Breast epithelium (tissue), 4 donors: Measurements from ENCODE around the gene MACROD1. TPM values are rescaled to one million over a fixed set of nuclear protein-coding genes. Genes with fewer than 3 reads are reported as not detected.

Experiments used
- DNase-seq, 2 donors: peaks; one replicate each; pipeline ENCODE4 v3.0.0-alpha.2; 2019; ENCODE audit warnings: low spot score in 2 of 2
- H3K27ac ChIP-seq, 2 donors: fragments of 200-600 bp; sonication (generic) in 1 of 2; one replicate each; pipeline ENCODE4 v1.5.1; 2016 to 2019; ENCODE audit warnings: mild to moderate bottlenecking in 1 of 2
- H3K27me3 ChIP-seq, 2 donors: fragments of 200-600 bp; sonication (generic) in 1 of 2; one replicate each; pipeline versions ENCODE4 v1.5.1 to v1.6.0; 2017 to 2019; ENCODE audit warnings: control low read depth in 1 of 2, mild to moderate bottlenecking in 1 of 2
- H3K36me3 ChIP-seq: fragments of 200-600 bp; one replicate; pipeline ENCODE4 v1.5.1; 2019
- H3K4me1 ChIP-seq, 2 donors: fragments of 200-600 bp; sonication (generic); one replicate each; pipeline ENCODE4 v1.5.1; 2016 to 2019; ENCODE audit warnings: control low read depth in 1 of 2
- H3K4me3 ChIP-seq, 3 donors: fragments of 200-600 bp; sonication (generic); 1 replicate in 2 of 3; 2 replicates in 1 of 3; pipeline ENCODE4 v1.5.1; 2016 to 2019; ENCODE audit warnings: mild to moderate bottlenecking in 3 of 3, moderate library complexity in 2 of 3
- H3K9me3 ChIP-seq, 2 donors: fragments of 200-600 bp; sonication (generic) in 1 of 2; one replicate each; pipeline ENCODE4 v1.5.1; 2016 to 2019; ENCODE audit warnings: control low read depth in 1 of 2
- POLR2A ChIP-seq: fragments of 450-650 bp; IDR thresholded peaks from one replicate; pipeline ENCODE4 v1.6.1; 2016; ENCODE audit warnings: antibody characterized with exemption, mild to moderate bottlenecking, moderate library complexity
- POLR2AphosphoS5 ChIP-seq, 3 donors: sonication (generic); formaldehyde crosslinking; IDR thresholded peaks; one replicate each; pipeline ENCODE4 v1.6.1; 2017; ENCODE audit warnings: antibody characterized with exemption in 3 of 3
- intact Hi-C: fragments of 100-400 bp; cut with DNase I; formaldehyde crosslinking; loops from one replicate; pipeline ENCODE4 v1.15.1; 2023; ENCODE audit warnings: low total_unique reads
- total RNA-seq, 3 donors: library from RNA; depleted of rRNA; stranded (reverse); fragments of >200 nt; gene quantifications; one replicate each; pipeline ENCODE4 v1.1.0, GENCODE V29; 2016
- TF ChIP-seq, protein P1 (sequence below), 3 donors: fragments of 450-650 bp; IDR thresholded peaks; one replicate each; pipeline ENCODE4 v1.5.1; 2016 to 2017; ENCODE audit warnings: antibody characterized with exemption in 3 of 3, mild to moderate bottlenecking in 3 of 3, moderate library complexity in 3 of 3

MACROD1 gene
- total RNA-seq, 3 donors from 2014 or later = 19.7 to 113 (median 40.3) TPM

DNA sequence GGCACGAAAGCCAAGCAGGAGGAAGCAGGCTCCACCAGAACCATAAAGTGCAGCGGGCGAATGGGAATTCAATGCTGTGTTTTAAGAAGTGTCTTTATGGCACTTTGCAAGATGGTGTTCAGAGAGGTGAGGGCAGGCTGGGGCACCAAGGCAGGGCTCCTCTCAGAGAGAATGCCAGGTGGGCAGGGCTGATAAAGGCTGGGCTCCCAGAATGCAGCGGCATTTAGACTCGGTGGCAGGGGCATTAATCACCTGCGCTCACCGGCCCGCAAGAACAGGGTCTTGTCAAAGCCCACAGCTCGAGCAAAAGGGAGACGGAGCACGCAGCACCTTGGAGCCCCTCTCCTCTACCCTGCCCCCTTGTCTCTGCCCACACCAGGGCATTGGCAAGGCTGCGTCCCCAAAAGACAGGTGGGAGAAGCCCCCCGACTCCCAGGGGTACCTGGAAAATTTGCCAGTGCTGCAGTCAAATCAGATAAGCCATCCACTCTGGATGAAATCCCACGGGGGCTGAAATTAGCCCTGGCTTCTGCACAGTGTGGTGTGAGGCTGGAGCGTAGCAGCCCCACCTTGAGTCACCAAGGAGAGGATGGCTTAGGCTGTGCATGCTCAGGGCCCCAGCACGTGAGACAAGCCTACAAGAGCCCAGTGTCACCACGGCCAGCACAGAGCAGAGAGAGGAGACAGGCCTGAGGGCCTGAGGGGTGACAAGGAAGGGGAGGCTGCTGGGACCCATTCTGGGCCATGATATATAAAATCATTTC lies 8.1 kb downstream of the MACROD1 start:
- DNase-seq = no peak
- H3K4me1 ChIP-seq = no peaks in the 10 kb centered on the region
- H3K27me3 ChIP-seq = no peaks in the 10 kb centered on the region
- no peak overlapping the region for H3K27ac ChIP-seq
- no peaks in the 10 kb centered on the region for H3K36me3 ChIP-seq
- TF ChIP-seq POLR2AphosphoS5 (IDR thresholded peaks at IDR 0.05) (no peak), POLR2A (no peak)
- H3K4me3 ChIP-seq = no peak overlapping the region
- no peaks in the 10 kb centered on the region for H3K9me3 ChIP-seq
- intact Hi-C loops = no loop called here

DNA sequence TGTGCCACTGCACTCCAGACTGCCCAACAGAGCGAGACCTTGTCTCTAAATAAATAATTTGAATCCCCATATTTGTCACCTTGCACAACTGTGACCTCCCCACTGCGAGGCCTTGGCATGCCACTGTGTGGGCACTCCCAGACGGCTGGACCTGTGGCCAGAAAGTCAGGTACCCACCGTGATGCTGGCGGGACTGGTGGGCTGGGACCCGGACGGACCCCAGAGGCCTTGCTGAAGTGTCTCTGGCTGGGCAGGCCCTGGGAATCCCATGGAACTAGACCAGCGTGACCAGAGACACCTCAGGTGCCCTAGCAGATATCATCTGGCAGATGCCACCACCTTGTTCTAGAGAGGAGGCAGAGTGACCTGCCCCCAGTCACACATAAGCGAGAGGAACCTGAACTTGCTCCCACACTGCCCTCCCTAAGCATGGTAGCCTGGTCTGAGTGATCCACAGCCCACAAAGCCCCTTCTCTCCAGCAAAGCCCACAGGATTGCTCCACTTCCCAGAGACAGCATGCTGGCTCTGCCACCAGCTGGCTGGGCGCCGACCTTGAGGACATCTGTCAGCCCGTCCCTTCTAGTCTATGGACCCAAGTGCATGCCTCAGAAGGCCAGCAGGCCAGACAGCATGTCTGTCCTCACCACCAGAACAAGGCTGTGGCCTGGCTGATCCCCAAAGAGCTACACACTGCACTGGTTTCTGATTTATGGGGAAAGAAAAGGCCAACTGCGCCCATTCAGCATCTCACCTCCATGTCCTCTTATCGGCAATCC lies 9.5 kb downstream of the MACROD1 start:
- intact Hi-C loops = no loop called here
- H3K9me3 ChIP-seq = no peaks in the 10 kb centered on the region
- no peak overlapping the region for H3K27ac ChIP-seq
- no peak overlapping the region for H3K4me3 ChIP-seq
- H3K27me3 ChIP-seq = no peaks in the 10 kb centered on the region
- no peaks in the 10 kb centered on the region for H3K36me3 ChIP-seq
- no peak for TF ChIP-seq POLR2A
- no peaks in the 10 kb centered on the region for H3K4me1 ChIP-seq
- no peak for DNase-seq

DNA sequence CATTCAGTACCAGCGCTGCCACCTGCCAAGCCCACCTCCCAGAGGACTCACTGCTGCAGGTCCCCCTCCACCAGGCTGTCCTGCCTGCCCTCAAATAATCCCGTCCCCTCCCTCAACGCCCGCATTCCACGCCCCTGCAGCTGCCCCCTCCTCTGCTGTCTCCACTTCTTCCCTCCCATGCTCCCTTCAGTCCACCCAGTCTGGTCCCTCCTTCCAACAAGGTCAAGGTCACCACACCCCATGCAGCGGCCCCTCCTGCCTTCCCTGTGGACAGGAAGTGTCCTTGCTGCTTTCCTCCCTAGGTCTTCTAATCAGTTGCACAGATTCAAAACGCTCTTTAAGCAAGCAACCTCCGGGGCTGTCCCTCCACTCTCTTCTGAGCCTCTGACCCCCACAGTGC lies 12.1 kb downstream of the MACROD1 start:
- Histone ChIP-seq H3K4me1 (no peaks in the 10 kb centered on the region), H3K27me3 (no peaks in the 10 kb centered on the region), H3K9me3 (no peaks in the 10 kb centered on the region), H3K36me3 (no peaks in the 10 kb centered on the region), H3K4me3 (no peak overlapping the region), H3K27ac (no peak overlapping the region)
- DNase-seq = no peak
- TF ChIP-seq POLR2A (no peak), POLR2AphosphoS5 (IDR thresholded peaks at IDR 0.05) (no peak)
- TF ChIP-seq, protein P1, sequence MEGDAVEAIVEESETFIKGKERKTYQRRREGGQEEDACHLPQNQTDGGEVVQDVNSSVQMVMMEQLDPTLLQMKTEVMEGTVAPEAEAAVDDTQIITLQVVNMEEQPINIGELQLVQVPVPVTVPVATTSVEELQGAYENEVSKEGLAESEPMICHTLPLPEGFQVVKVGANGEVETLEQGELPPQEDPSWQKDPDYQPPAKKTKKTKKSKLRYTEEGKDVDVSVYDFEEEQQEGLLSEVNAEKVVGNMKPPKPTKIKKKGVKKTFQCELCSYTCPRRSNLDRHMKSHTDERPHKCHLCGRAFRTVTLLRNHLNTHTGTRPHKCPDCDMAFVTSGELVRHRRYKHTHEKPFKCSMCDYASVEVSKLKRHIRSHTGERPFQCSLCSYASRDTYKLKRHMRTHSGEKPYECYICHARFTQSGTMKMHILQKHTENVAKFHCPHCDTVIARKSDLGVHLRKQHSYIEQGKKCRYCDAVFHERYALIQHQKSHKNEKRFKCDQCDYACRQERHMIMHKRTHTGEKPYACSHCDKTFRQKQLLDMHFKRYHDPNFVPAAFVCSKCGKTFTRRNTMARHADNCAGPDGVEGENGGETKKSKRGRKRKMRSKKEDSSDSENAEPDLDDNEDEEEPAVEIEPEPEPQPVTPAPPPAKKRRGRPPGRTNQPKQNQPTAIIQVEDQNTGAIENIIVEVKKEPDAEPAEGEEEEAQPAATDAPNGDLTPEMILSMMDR (IDR thresholded peaks at IDR 0.05) = no peak
- intact Hi-C loops = no loop called here

DNA sequence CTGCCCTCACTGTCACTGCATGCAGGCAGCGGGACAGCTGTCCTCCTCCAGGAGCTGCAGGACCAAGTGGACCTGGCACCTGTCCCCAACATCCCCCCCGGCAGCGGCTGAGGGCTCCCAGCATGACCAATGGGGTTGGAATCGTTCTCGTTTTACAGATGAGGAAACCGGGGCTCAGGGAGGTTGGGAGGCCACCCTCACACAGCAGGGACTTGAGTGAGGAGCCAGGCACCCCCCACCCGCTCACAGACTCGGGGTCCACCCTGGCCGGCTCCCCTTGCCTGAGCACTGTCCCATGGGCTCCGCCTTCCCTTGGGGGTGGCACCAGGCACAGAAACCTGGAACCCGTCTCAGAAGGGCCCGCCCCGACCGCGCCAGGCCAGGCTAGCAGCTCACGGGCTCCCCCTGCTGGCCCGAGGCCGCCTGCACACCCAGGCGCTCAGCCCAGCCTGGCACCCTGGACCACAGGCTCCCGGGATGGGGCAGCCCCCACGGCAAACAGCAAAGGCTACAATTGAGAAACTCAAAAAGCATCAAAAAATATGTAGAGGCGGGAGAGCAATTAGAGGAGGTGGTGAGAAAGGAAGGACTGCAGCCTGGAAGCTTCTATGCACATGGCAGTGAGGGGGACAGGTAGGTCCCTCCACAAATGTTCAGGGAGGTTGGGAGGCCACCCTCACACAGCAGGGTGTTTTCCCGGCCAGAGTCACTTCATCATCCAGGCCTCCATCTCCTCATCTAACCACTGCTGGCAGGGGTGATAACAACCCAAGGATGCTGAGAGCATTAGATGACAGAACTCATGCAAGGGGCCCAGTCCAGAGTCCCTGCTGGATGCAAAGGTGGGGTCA lies 12.8 kb downstream of the MACROD1 start:
- DNase-seq = peak in 1 of 2 donors; percentile 62
- H3K36me3 ChIP-seq = no peaks in the 10 kb centered on the region
- no peak for TF ChIP-seq POLR2AphosphoS5 (IDR thresholded peaks at IDR 0.05)
- TF ChIP-seq, protein P1 (IDR thresholded peaks at IDR 0.05) = peak; percentile 86 to 95 (median 93)
- no peaks in the 10 kb centered on the region for H3K9me3 ChIP-seq
- no peak overlapping the region for H3K27ac ChIP-seq
- H3K4me3 ChIP-seq = peak overlapping the region in 2 of 3 donors; percentile 3 to 30
- intact Hi-C loops = no loop called here
- H3K4me1 ChIP-seq = no peaks in the 10 kb centered on the region
- no peaks in the 10 kb centered on the region for H3K27me3 ChIP-seq

DNA sequence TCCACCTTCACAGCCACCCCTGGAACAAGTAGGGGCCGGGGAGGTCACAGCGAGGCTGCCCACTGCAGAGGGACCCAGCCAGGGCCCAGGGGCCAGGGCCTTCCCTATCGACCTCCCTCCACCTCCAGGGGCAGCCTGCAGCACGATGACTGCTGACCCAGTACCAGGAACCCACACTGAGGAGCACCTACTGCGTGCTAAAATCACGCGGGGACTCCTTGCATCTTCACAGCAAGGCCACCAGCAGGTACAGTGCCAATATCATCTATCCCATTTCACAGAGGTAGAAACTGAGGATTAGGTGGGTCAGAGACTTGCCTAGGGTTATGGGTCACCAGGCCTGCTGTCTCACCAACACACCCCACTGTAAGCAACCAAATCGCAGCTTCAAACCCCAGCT lies 14.6 kb downstream of the MACROD1 start:
- Histone ChIP-seq H3K36me3 (no peaks in the 10 kb centered on the region), H3K27ac (no peak overlapping the region), H3K9me3 (no peaks in the 10 kb centered on the region), H3K4me3 (no peak overlapping the region), H3K4me1 (no peaks in the 10 kb centered on the region), H3K27me3 (no peaks in the 10 kb centered on the region)
- DNase-seq = no peak
- intact Hi-C loops = no loop called here
- TF ChIP-seq POLR2AphosphoS5 (IDR thresholded peaks at IDR 0.05) = no peak
- TF ChIP-seq POLR2A = no peak
- TF ChIP-seq, protein P1 (IDR thresholded peaks at IDR 0.05) = no peak
